Measurements from ENCODE around the gene TFF3. TPM values are rescaled to one million over a fixed set of nuclear protein-coding genes. Genes with fewer than 3 reads are reported as not detected.

The TFF3 gene
- total and polyA plus RNA-seq, 2 of the 4 experiments (the other 2 are of a cell fraction): not detected

- Histone ChIP-seq H3K56ac (ENCODE audit: extremely low read depth, insufficient read depth, low read length) (no peak overlapping the region), H3K36me3 (ENCODE audit: control insufficient read depth, insufficient read depth, low read length) (no peaks in the 10 kb centered on the region), H2AK5ac (ENCODE audit: low read depth, low read length) (no peak overlapping the region), H3K9ac (ENCODE audit: low read depth, low read length) (no peak overlapping the region), H2BK120ac (ENCODE audit: low read depth, low read length) (no peak overlapping the region), H3K18ac (ENCODE audit: low read depth, low read length) (no peak overlapping the region), H3K4ac (ENCODE audit: low read depth, low read length) (no peak overlapping the region), H3K4me2 (ENCODE audit: low read depth, low read length) (no peak overlapping the region), H3K27ac (ENCODE audit: insufficient read depth, low read length) (no peak overlapping the region), H3K79me1 (ENCODE audit: low read depth in 1 of 2, low read length in 2 of 2) (no peaks in the 10 kb centered on the region), H3K4me1 (ENCODE audit: control insufficient read depth, insufficient read depth, low read length) (no peaks in the 10 kb centered on the region), H3K27me3 (ENCODE audit: control insufficient read depth, insufficient read depth, low read length) (peaks cover 17% of the 10 kb centered on the region), H3K9me3 (ENCODE audit: control insufficient read depth, insufficient read depth, low read length) (no peaks in the 10 kb centered on the region), H2BK15ac (ENCODE audit: low read depth, low read length) (no peak overlapping the region), H3K23ac (ENCODE audit: low read depth, low read length) (no peak overlapping the region), H2BK20ac (ENCODE audit: low read depth, low read length) (no peak overlapping the region), H2AK9ac (replicated peaks; ENCODE audit: low read depth, low read length, poor library complexity) (no peak overlapping the region), H2BK5ac (ENCODE audit: low read depth, low read length, poor library complexity, severe bottlenecking) (no peak overlapping the region), H3K9me1 (ENCODE audit: insufficient read depth, low read length) (no peaks in the 10 kb centered on the region), H3K14ac (replicated peaks; ENCODE audit: low read depth, low read length) (no peak overlapping the region), H4K91ac (ENCODE audit: insufficient read depth, low read depth, low read length) (no peak overlapping the region), H2AFZ (replicated peaks; ENCODE audit: low read length, poor library complexity) (no peak overlapping the region), H4K5ac (ENCODE audit: low read depth, low read length) (no peak overlapping the region), H4K8ac (ENCODE audit: low read depth in 2 of 2, low read length in 2 of 2) (no peak overlapping the region), H4K20me1 (ENCODE audit: insufficient read depth, low read length) (no peaks in the 10 kb centered on the region), H3K4me3 (ENCODE audit: insufficient read depth, low read depth, low read length) (no peak overlapping the region)
- in situ Hi-C loops (cut with MboI; ENCODE audit: low sequenced_read_pairs) (no loop called here), dilution Hi-C loops (cut with HindIII; ENCODE audit: low sequenced_read_pairs, unreplicated experiment) (no loop called here), intact Hi-C loops (cut with micrococcal nuclease) (no loop called here)
- ChIA-PET CTCF (no interaction called here), POLR2A (ENCODE audit: unreplicated experiment) (no interaction called here)
- ATAC-seq (ENCODE audit: low read depth): no peak
- TF ChIP-seq FOS (IDR thresholded peaks at IDR 0.05; ENCODE audit: low read depth, low read length): no peak
- no peak for TF ChIP-seq MXI1 (IDR thresholded peaks at IDR 0.05; ENCODE audit: borderline replicate concordance, low read depth, low read length)
- TF ChIP-seq CTCF (conservative IDR thresholded peaks at IDR 0.05; ENCODE audit: low read depth, low read length): no peak
- no peak for TF ChIP-seq BHLHE40 (IDR thresholded peaks at IDR 0.05; ENCODE audit: low read depth, low read length)
- no peak for TF ChIP-seq RFX5 (IDR thresholded peaks at IDR 0.05; ENCODE audit: low read depth, low read length)
- 86% methylated on average over 3 of the region's 13 CpGs; no CpG with 5 or more reads in 1 of the 2 experiments for WGBS, 2 experiments (ENCODE audit: extremely low coverage in 2 of 2, insufficient read length in 1 of 2)
- DNase-seq: no peak
- no TSS peak for BruUV-seq (replicated peaks)
Observed at GRCh38 chr21:42358937-42359336, 43.7 kb upstream of the TFF3 start.
